A549 (cell line): ENCODE data around the gene GREB1.

Experiments
- CHD2 ChIP-seq: fragments of 150-350 bp; IDR thresholded peaks from 2 replicates; pipeline ENCODE4 v1.6.1; 2014; ENCODE audit warnings: low read length; ENCODE audit not compliant: partially characterized antibody
- EP300 ChIP-seq, 2 experiments: fragments of >200 bp; sonication (Bioruptor Twin); formaldehyde crosslinking; IDR thresholded peaks; 2 replicates in 1 of 2; 3 replicates in 1 of 2; pipeline ENCODE4 v1.6.1; 2016 to 2017
- JUNB ChIP-seq: fragments of >200 bp; sonication (Bioruptor Twin); formaldehyde crosslinking; IDR thresholded peaks from 2 replicates; pipeline ENCODE4 v1.6.1; 2016
- KDM1A ChIP-seq: fragments of 200-600 bp; sonication (generic); IDR thresholded peaks from 2 replicates; pipeline ENCODE4 v1.6.1; 2016; ENCODE audit warnings: low read depth, mild to moderate bottlenecking
- KDM5A ChIP-seq: fragments of 200-600 bp; sonication (generic); IDR thresholded peaks from 2 replicates; pipeline ENCODE4 v1.6.1; 2016; ENCODE audit warnings: antibody characterized with exemption, mild to moderate bottlenecking
- POLR2A ChIP-seq: IDR thresholded peaks from 2 replicates; pipeline ENCODE4 v1.6.1; 2012; ENCODE audit warnings: mild to moderate bottlenecking, low read length
- RAD21 ChIP-seq, 2 experiments: fragments of >200 bp in 1 of 2; sonication (Bioruptor Twin) in 1 of 2; formaldehyde crosslinking in 1 of 2; IDR thresholded peaks in 1 of 2; conservative IDR thresholded peaks in 1 of 2; 2 replicates in 1 of 2; 3 replicates in 1 of 2; pipeline ENCODE4 v1.6.1; 2012 to 2018; ENCODE audit warnings: inconsistent platforms in 1 of 2
- RCOR1 ChIP-seq: fragments of 150-350 bp; IDR thresholded peaks from 2 replicates; pipeline ENCODE4 v1.6.1; 2014; ENCODE audit warnings: antibody characterized with exemption, low read length, low read depth
- TF ChIP-seq, protein P1 (sequence below): fragments of >200 bp; sonication (Bioruptor Twin); formaldehyde crosslinking; IDR thresholded peaks from 3 replicates; pipeline ENCODE4 v1.5.1; 2016
- TF ChIP-seq, protein P2 (sequence below): fragments of >200 bp; sonication (Bioruptor Twin); formaldehyde crosslinking; IDR thresholded peaks from 3 replicates; pipeline ENCODE4 v1.6.1; 2016
- TF ChIP-seq, protein P3 (sequence below): IDR thresholded peaks from 2 replicates; pipeline ENCODE4 v1.6.1; 2012

DNA sequence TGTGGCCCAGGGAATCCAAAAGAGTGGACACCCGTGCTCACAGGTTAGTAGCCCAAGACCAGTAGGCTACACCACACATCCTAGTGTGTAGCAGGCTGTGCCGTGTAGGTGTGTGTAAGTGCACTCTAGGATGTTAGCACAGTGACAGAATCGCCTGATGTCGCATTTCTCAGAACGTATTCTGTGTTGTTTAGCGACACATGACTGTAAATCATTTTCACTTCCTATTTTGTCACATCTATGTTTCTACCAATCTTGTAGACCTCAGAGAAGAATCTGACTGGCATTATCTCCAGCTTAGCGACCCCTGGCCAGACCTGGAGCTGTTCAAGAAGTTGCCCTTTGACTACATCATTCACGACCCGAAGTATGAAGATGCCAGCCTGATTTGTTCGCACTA, 91.0 kb downstream of the GREB1 start:
- TF ChIP-seq, protein P1, sequence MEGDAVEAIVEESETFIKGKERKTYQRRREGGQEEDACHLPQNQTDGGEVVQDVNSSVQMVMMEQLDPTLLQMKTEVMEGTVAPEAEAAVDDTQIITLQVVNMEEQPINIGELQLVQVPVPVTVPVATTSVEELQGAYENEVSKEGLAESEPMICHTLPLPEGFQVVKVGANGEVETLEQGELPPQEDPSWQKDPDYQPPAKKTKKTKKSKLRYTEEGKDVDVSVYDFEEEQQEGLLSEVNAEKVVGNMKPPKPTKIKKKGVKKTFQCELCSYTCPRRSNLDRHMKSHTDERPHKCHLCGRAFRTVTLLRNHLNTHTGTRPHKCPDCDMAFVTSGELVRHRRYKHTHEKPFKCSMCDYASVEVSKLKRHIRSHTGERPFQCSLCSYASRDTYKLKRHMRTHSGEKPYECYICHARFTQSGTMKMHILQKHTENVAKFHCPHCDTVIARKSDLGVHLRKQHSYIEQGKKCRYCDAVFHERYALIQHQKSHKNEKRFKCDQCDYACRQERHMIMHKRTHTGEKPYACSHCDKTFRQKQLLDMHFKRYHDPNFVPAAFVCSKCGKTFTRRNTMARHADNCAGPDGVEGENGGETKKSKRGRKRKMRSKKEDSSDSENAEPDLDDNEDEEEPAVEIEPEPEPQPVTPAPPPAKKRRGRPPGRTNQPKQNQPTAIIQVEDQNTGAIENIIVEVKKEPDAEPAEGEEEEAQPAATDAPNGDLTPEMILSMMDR = no peak
- TF ChIP-seq, protein P2, sequence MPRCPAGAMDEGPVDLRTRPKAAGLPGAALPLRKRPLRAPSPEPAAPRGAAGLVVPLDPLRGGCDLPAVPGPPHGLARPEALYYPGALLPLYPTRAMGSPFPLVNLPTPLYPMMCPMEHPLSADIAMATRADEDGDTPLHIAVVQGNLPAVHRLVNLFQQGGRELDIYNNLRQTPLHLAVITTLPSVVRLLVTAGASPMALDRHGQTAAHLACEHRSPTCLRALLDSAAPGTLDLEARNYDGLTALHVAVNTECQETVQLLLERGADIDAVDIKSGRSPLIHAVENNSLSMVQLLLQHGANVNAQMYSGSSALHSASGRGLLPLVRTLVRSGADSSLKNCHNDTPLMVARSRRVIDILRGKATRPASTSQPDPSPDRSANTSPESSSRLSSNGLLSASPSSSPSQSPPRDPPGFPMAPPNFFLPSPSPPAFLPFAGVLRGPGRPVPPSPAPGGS = no peak
- TF ChIP-seq, protein P3, sequence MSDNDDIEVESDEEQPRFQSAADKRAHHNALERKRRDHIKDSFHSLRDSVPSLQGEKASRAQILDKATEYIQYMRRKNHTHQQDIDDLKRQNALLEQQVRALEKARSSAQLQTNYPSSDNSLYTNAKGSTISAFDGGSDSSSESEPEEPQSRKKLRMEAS = no peak
- TF ChIP-seq KDM1A (no peak), RAD21 (conservative IDR thresholded peaks at IDR 0.05 in 1 of 2, IDR thresholded peaks at IDR 0.05 in 1 of 2) (no peak), POLR2A (no peak), CHD2 (no peak), RCOR1 (no peak), JUNB (no peak), EP300 (IDR thresholded peaks at IDR 0.05) (no peak), KDM5A (no peak)
